BLaER1 (cell line): ENCODE measurements around the gene AREG.

Experiments used
- H3K27ac ChIP-seq: shearing (Covaris generic); formaldehyde crosslinking; 2 replicates; pipeline ENCODE4 v1.8.1; 2022
- H3K27me3 ChIP-seq: shearing (Covaris generic); formaldehyde crosslinking; 2 replicates; pipeline ENCODE4 v1.8.1; 2022
- H3K36me3 ChIP-seq: shearing (Covaris generic); formaldehyde crosslinking; 2 replicates; pipeline ENCODE4 v1.8.1; 2022
- H3K4me1 ChIP-seq: shearing (Covaris generic); formaldehyde crosslinking; 2 replicates; pipeline ENCODE4 v1.8.1; 2022
- H3K4me2 ChIP-seq: shearing (Covaris generic); formaldehyde crosslinking; 2 replicates; pipeline ENCODE4 v1.8.1; 2022
- H3K4me3 ChIP-seq: shearing (Covaris generic); formaldehyde crosslinking; 2 replicates; pipeline ENCODE4 v1.8.1; 2022
- H3K9ac ChIP-seq: shearing (Covaris generic); formaldehyde crosslinking; 2 replicates; pipeline ENCODE4 v1.8.1; 2022
- H3K9me3 ChIP-seq: shearing (Covaris generic); formaldehyde crosslinking; 2 replicates; pipeline ENCODE4 v1.8.1; 2022
- H4K20me1 ChIP-seq: shearing (Covaris generic); formaldehyde crosslinking; 2 replicates; pipeline ENCODE4 v1.8.1; 2022
- Cebpa-rat ChIP-seq: shearing (Covaris generic); IDR thresholded peaks from 2 replicates; pipeline ENCODE4 v1.8.1; 2022

The AREG gene

GRCh38 chr4:74504212-74504611 is 59.3 kb downstream of the AREG start:
- no peak for TF ChIP-seq Cebpa-rat
- Histone ChIP-seq H3K36me3 (no peaks in the 10 kb centered on the region), H4K20me1 (no peaks in the 10 kb centered on the region), H3K4me1 (peaks cover 25% of the 10 kb centered on the region), H3K27me3 (no peaks in the 10 kb centered on the region), H3K4me3 (no peak overlapping the region), H3K9ac (no peak overlapping the region), H3K27ac (no peak overlapping the region), H3K9me3 (no peaks in the 10 kb centered on the region), H3K4me2 (no peak overlapping the region)
